HG02884 (cell line): ENCODE results near the gene TLE1.
"Not testable (repeated sequence)": the region's sequence is repeated elsewhere in the genome, so short reads cannot be mapped to it uniquely, and the experiment has no call there.

Experiments used
- ATAC-seq: cut with Tn5 transposase; IDR thresholded peaks from one replicate; pipeline ENCODE4 v1.9.1; 2021; ENCODE audit warnings: mild to moderate bottlenecking, moderate library complexity; ENCODE audit not compliant: unreplicated experiment

The TLE1 gene

GRCh38 chr9:81602887-81603680, 86.3 kb downstream of the TLE1 start:
- ATAC-seq = no peak

GRCh38 chr9:81601639-81602623, 87.4 kb downstream of the TLE1 start:
- ATAC-seq = no peak

GRCh38 chr9:81600631-81601030, 88.7 kb downstream of the TLE1 start:
- ATAC-seq = no peak

GRCh38 chr9:81599837-81600236, 89.5 kb downstream of the TLE1 start:
- no peak for ATAC-seq

GRCh38 chr9:81598811-81599210, 90.5 kb downstream of the TLE1 start:
- no peak for ATAC-seq

- no peak for ATAC-seq
These were observed 91.2 kb downstream of the TLE1 start for GRCh38 chr9:81598123-81598497.

- ATAC-seq = no peak
These were observed 91.8 kb downstream of the TLE1 start for GRCh38 chr9:81597419-81598122.

- ATAC-seq = no peak
These were observed 92.5 kb downstream of the TLE1 start for GRCh38 chr9:81596679-81597418.

- no peak for ATAC-seq
These were observed 93.3 kb downstream of the TLE1 start for GRCh38 chr9:81595887-81596543.

- not testable (repeated sequence) for ATAC-seq
These were observed 94.1 kb downstream of the TLE1 start for GRCh38 chr9:81595293-81595692.

GRCh38 chr9:81594415-81594814, 94.9 kb downstream of the TLE1 start:
- ATAC-seq = no peak

- ATAC-seq = no peak
These were observed 96.5 kb downstream of the TLE1 start for GRCh38 chr9:81592887-81593266.

GRCh38 chr9:81591791-81592190, 97.6 kb downstream of the TLE1 start:
- ATAC-seq = no peak

GRCh38 chr9:81590688-81591087, 98.7 kb downstream of the TLE1 start:
- ATAC-seq = no peak

GRCh38 chr9:81589819-81590218, 99.5 kb downstream of the TLE1 start:
- ATAC-seq = no peak

GRCh38 chr9:81589392-81589791, 100.0 kb downstream of the TLE1 start:
- no peak for ATAC-seq

- ATAC-seq = no peak
These were observed 101.0 kb downstream of the TLE1 start for GRCh38 chr9:81588148-81588871.

- ATAC-seq = no peak
These were observed 102.6 kb downstream of the TLE1 start for GRCh38 chr9:81586786-81587185.

GRCh38 chr9:81585191-81585763, 104.1 kb downstream of the TLE1 start:
- ATAC-seq = no peak
